AG09309 (cell line): ENCODE results near the gene LUZP1.

ENCODE experiments used
- DNase-seq: peaks from one replicate; pipeline ENCODE4 v3.0.0-alpha.2; 2010; ENCODE audit warnings: low read depth
- H3K4me3 ChIP-seq: 2 replicates; pipeline ENCODE4 v1.5.1; 2011; ENCODE audit warnings: mild to moderate bottlenecking, low read depth, low read length, moderate library complexity; ENCODE audit not compliant: control insufficient read depth
- TF ChIP-seq, protein P1 (sequence below): IDR thresholded peaks from 2 replicates; pipeline ENCODE4 v1.5.1; 2011; ENCODE audit warnings: mild to moderate bottlenecking, low read depth, low read length, inconsistent platforms; ENCODE audit not compliant: insufficient read depth, control insufficient read depth; ENCODE audit errors: missing control alignments

LUZP1 gene

DNA sequence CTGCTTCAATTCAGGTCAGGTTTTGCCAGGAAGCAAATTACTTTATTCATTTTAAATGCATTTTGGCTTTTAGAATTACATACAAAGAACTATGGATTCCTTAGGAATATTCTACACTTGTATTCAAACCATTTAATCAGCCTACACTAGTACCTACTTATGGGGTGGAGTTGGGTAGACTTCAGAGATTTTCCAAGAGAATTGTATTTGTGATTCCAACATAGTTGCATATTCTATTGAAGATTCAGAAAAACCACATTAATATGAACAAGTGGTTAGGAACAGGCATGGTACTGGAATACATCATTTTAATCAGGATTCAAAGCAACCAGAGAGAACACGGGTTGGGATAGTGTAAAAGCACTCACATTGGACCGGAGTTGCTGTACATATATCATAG lies 33.4 kb downstream of the LUZP1 start:
- no peak for DNase-seq
- TF ChIP-seq, protein P1, sequence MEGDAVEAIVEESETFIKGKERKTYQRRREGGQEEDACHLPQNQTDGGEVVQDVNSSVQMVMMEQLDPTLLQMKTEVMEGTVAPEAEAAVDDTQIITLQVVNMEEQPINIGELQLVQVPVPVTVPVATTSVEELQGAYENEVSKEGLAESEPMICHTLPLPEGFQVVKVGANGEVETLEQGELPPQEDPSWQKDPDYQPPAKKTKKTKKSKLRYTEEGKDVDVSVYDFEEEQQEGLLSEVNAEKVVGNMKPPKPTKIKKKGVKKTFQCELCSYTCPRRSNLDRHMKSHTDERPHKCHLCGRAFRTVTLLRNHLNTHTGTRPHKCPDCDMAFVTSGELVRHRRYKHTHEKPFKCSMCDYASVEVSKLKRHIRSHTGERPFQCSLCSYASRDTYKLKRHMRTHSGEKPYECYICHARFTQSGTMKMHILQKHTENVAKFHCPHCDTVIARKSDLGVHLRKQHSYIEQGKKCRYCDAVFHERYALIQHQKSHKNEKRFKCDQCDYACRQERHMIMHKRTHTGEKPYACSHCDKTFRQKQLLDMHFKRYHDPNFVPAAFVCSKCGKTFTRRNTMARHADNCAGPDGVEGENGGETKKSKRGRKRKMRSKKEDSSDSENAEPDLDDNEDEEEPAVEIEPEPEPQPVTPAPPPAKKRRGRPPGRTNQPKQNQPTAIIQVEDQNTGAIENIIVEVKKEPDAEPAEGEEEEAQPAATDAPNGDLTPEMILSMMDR: no peak
- no peak overlapping the region for H3K4me3 ChIP-seq

DNA sequence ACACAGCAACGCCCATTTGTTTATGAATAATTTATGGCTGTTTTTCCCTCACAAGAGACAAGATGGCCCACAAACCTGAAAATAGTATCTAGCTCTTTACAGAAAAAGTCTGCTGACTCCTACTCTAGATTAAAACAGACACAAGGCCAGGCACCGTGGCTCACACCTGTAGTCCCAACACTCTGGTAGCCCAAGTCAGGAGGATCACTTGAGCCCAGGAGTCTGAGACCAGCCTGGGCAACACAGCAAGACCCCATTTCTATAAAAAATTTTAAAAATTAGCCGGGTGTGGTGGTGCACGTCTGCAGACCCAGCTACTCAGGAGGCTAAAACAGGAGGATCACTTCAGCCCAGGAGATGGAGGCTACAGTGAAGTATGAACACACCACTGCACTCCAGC lies 34.6 kb downstream of the LUZP1 start:
- no peak for DNase-seq
- TF ChIP-seq, protein P1: no peak
- no peak overlapping the region for H3K4me3 ChIP-seq

DNA sequence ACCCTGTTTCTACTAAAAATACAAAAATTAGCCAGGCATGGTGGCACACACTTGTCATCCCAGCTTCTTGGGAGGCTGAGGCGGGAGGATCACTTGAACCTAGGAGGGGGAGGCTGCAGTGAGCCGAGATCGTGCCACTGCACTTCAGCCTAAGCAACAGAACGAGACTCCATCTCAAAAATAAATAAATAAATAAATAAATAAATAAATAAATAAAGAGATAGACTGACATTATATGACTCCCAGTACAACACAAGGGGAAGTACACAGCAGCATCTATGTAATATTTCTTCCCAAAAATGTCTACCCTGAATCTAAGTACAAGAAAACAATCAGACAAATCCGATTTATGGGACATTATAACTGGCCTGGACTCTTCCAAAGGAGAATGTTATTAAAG lies 35.1 kb downstream of the LUZP1 start:
- no peak overlapping the region for H3K4me3 ChIP-seq
- DNase-seq: no peak
- TF ChIP-seq, protein P1: no peak

DNA sequence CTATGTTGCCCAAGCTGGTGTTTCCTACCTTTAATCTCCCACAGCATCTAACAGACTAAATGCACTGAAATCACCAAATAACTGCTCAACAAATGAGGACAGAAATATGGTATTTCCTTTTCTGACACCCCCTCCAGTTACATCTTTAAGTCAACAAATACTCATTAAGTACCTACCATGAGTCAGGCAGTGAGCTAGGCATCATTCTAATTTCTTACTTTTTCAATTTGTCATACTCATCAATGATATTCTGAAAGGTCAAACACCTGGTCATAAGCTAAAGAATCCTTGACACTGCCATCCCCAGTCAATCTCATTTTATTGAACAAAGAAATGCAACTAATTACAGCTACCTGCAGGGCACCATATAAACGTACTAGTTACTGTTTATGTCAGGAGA lies 36.6 kb downstream of the LUZP1 start:
- no peak overlapping the region for H3K4me3 ChIP-seq
- TF ChIP-seq, protein P1: no peak
- DNase-seq: no peak

DNA sequence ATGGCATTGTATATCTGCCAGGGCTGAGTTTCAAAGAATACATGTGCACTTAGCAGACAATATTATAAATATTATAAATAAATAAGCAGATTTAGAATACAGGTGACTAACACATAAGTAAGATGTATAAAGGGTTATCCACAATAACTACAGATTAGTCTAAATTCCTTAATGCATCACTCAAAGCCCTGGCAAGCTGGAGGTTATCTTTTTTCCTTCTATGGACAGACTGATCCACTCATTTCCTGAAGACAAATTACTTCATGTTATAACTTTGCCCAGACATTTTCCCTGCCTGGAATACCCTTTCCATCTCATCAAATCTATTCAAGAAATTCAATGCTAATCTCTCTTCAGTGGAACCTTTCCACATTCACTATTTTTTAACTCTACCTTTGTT lies 38.8 kb downstream of the LUZP1 start:
- DNase-seq: no peak
- no peak overlapping the region for H3K4me3 ChIP-seq
- TF ChIP-seq, protein P1: no peak

DNA sequence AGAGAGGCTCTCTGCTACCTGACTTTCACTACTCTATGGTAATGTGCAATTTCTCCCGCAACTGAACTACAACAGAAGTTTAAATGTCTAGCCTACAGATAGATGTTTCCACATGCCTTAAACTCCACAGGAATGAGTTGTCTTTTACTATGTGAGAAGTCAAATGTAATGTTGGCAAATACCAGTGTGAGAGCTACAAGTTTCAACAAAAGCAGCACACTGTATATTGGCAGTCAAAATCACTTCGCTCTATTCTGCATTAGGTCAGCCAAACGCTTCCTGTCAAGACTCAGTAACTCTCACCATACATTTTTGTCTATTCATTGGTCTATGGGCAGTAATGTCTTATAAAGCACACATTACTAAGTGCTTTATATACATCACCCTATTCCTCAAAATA lies 41.9 kb downstream of the LUZP1 start:
- TF ChIP-seq, protein P1: no peak
- no peak overlapping the region for H3K4me3 ChIP-seq
- no peak for DNase-seq

DNA sequence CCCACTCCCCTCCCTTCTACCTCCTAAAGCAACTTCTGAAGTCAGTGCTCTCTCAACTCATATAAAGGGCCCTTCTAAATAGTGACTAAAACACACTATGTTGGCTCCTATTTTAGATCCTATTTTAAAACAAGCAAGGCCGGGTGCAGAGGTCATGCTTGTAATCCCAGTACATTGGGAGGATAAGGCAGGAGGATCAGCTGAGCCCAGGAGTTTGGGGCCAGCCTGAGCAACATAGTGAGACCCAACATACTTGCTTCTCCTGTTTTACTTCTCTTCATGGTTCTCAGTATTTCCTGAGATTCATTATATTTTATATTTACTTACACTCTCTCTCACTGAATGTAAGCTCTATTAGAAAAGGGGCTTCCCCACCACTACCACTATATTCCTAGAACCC lies 42.5 kb downstream of the LUZP1 start:
- H3K4me3 ChIP-seq: no peak overlapping the region
- TF ChIP-seq, protein P1: no peak
- no peak for DNase-seq
